NT2/D1 (cell line): Measurements from ENCODE around the gene TANC1.

Experiments
- SUZ12 ChIP-seq: IDR thresholded peaks from 2 replicates; pipeline ENCODE4 v1.6.1; 2011; ENCODE audit not compliant: insufficient read length, insufficient read depth; ENCODE audit errors: extremely low read depth
- YY1 ChIP-seq: IDR thresholded peaks from 2 replicates; pipeline ENCODE4 v1.6.1; 2011; ENCODE audit not compliant: insufficient read length, insufficient read depth
- ZNF274 ChIP-seq: IDR thresholded peaks from 2 replicates; pipeline ENCODE4 v1.6.1; 2011; ENCODE audit warnings: mild to moderate bottlenecking, low read depth, low read length

- TF ChIP-seq YY1 = no peak
- no peak for TF ChIP-seq SUZ12
- TF ChIP-seq ZNF274 = no peak
These were observed 278.0 kb downstream of the TANC1 start for GRCh38 chr2:159246325-159246988.
